SIG-M5 (cell line): ENCODE data around the gene CEP128.

ENCODE experiments used
- DNase-seq: peaks from one replicate; lab custom pipeline; 2025; lab: John Stamatoyannopoulos, UW

Gene CEP128

GRCh38 chr14:80607430-80608190, 333.9 kb downstream of the CEP128 start:
- DNase-seq = no peak

GRCh38 chr14:80606347-80606772, 335.2 kb downstream of the CEP128 start:
- DNase-seq = no peak

GRCh38 chr14:80605536-80605935, 336.0 kb downstream of the CEP128 start:
- DNase-seq = no peak

GRCh38 chr14:80602946-80603345, 338.6 kb downstream of the CEP128 start:
- DNase-seq = no peak

- no peak for DNase-seq
These were observed 354.3 kb downstream of the CEP128 start for GRCh38 chr14:80587096-80587724.

- no peak for DNase-seq
These were observed 355.4 kb downstream of the CEP128 start for GRCh38 chr14:80586131-80586530.

- no peak for DNase-seq
These were observed 356.1 kb downstream of the CEP128 start for GRCh38 chr14:80585506-80585835.

- no peak for DNase-seq
These were observed 356.6 kb downstream of the CEP128 start for GRCh38 chr14:80584744-80585505.

- DNase-seq = no peak
These were observed 363.9 kb downstream of the CEP128 start for GRCh38 chr14:80577599-80577998.

GRCh38 chr14:80576401-80576800, 365.1 kb downstream of the CEP128 start:
- DNase-seq = no peak

GRCh38 chr14:80575763-80576162, 365.8 kb downstream of the CEP128 start:
- no peak for DNase-seq

- no peak for DNase-seq
These were observed 368.9 kb downstream of the CEP128 start for GRCh38 chr14:80572666-80573065.

- no peak for DNase-seq
These were observed 370.6 kb downstream of the CEP128 start for GRCh38 chr14:80570930-80571298.

GRCh38 chr14:80567905-80568536, 373.5 kb downstream of the CEP128 start:
- DNase-seq = no peak

GRCh38 chr14:80565001-80565400, 376.5 kb downstream of the CEP128 start:
- DNase-seq = no peak

GRCh38 chr14:80564051-80564450, 377.5 kb downstream of the CEP128 start:
- no peak for DNase-seq

- no peak for DNase-seq
These were observed 380.5 kb downstream of the CEP128 start for GRCh38 chr14:80560800-80561657.

- DNase-seq = no peak
These were observed 387.4 kb downstream of the CEP128 start for GRCh38 chr14:80554139-80554538.

GRCh38 chr14:80549141-80549540, 392.4 kb downstream of the CEP128 start:
- no peak for DNase-seq

GRCh38 chr14:80545935-80546854, 395.3 kb downstream of the CEP128 start:
- DNase-seq = no peak

- no peak for DNase-seq
These were observed 397.2 kb downstream of the CEP128 start for GRCh38 chr14:80544366-80544765.
